IMR-90 (cell line): ENCODE measurements around the gene ADGRV1. TPM values are rescaled to one million over a fixed set of nuclear protein-coding genes. Genes with fewer than 3 reads are reported as not detected.

Experiments used
- ATAC-seq: fragments of 200-7000 bp; cut with Tn5 transposase; 2 replicates; pipeline ENCODE4 v1.9.1; 2020; ENCODE audit warnings: low read depth, mild to moderate bottlenecking, moderate library complexity
- BruUV-seq: library from RNA; stranded (reverse); fragments of 400-500 nt; replicated peaks from 2 replicates; lab custom pipeline; 2021; lab: Mats Ljungman, UMichigan
- CTCF ChIA-PET: fragments of 300-600 bp; formaldehyde crosslinking; extraction: SDS; loops from one replicate; lab custom pipeline; 2021; ENCODE audit warnings: antibody characterized with exemption; lab: Yijun Ruan, JAX
- POLR2A ChIA-PET: fragments of 300-600 bp; sonication (Branson Sonifier 250); formaldehyde crosslinking; loops from one replicate; lab custom pipeline; 2022; ENCODE audit warnings: antibody characterized with exemption; ENCODE audit not compliant: unreplicated experiment; lab: Charles Lee
- DNase-seq: peaks from one replicate; pipeline ENCODE4 v3.0.0; 2013
- H2AFZ ChIP-seq: replicated peaks from 2 replicates; pipeline ENCODE3; 2013; ENCODE audit warnings: low read length, mild to moderate bottlenecking; ENCODE audit not compliant: poor library complexity
- H2AK5ac ChIP-seq: 2 replicates; pipeline ENCODE4 v1.6.1; 2013; ENCODE audit warnings: low read depth, low read length, inconsistent platforms
- H2AK9ac ChIP-seq: replicated peaks from 2 replicates; pipeline ENCODE3; 2013; ENCODE audit warnings: mild to moderate bottlenecking, low read depth, low read length, moderate library complexity; ENCODE audit not compliant: poor library complexity
- H2BK120ac ChIP-seq: 2 replicates; pipeline ENCODE4 v1.6.1; 2013; ENCODE audit warnings: low read depth, low read length, inconsistent platforms
- H2BK15ac ChIP-seq: 3 replicates; pipeline ENCODE4 v1.6.1; 2013; ENCODE audit warnings: low read depth, low read length, inconsistent platforms
- H2BK20ac ChIP-seq: 2 replicates; pipeline ENCODE4 v1.6.1; 2013; ENCODE audit warnings: low read depth, mild to moderate bottlenecking, inconsistent platforms, low read length, moderate library complexity
- H2BK5ac ChIP-seq: 2 replicates; pipeline ENCODE4 v1.6.1; 2013; ENCODE audit warnings: mild to moderate bottlenecking, low read depth, low read length, inconsistent platforms; ENCODE audit not compliant: poor library complexity, severe bottlenecking
- H3K14ac ChIP-seq: replicated peaks from 2 replicates; pipeline ENCODE4 v1.6.1; 2013; ENCODE audit warnings: low read depth, low read length, inconsistent platforms
- H3K18ac ChIP-seq: 2 replicates; pipeline ENCODE4 v1.6.1; 2013; ENCODE audit warnings: low read depth, low read length, control low read depth
- H3K23ac ChIP-seq: 2 replicates; pipeline ENCODE4 v1.6.1; 2013; ENCODE audit warnings: low read depth, low read length, inconsistent platforms
- H3K27ac ChIP-seq: 2 replicates; pipeline ENCODE4 v1.5.1; 2013; ENCODE audit warnings: mild to moderate bottlenecking, control low read depth, low read length; ENCODE audit not compliant: insufficient read depth
- H3K27me3 ChIP-seq: 2 replicates; pipeline ENCODE4 v1.6.1; 2013; ENCODE audit warnings: low read length; ENCODE audit not compliant: control insufficient read depth, insufficient read depth
- H3K36me3 ChIP-seq: 2 replicates; pipeline ENCODE4 v1.6.1; 2013; ENCODE audit warnings: low read length, mixed read lengths; ENCODE audit not compliant: control insufficient read depth, insufficient read depth
- H3K4ac ChIP-seq: 2 replicates; pipeline ENCODE4 v1.6.1; 2013; ENCODE audit warnings: low read depth, low read length, inconsistent platforms
- H3K4me1 ChIP-seq: 2 replicates; pipeline ENCODE4 v1.6.1; 2013; ENCODE audit warnings: low read length, mixed read lengths; ENCODE audit not compliant: control insufficient read depth, insufficient read depth
- H3K4me2 ChIP-seq: 2 replicates; pipeline ENCODE4 v1.6.1; 2013; ENCODE audit warnings: low read depth, mild to moderate bottlenecking, control low read depth, low read length, moderate library complexity
- H3K4me3 ChIP-seq: 2 replicates; pipeline ENCODE4 v1.5.1; 2013; ENCODE audit warnings: low read depth, mild to moderate bottlenecking, control low read depth, low read length, moderate library complexity; ENCODE audit not compliant: insufficient read depth
- H3K56ac ChIP-seq: 2 replicates; pipeline ENCODE4 v1.6.1; 2013; ENCODE audit warnings: low read length, inconsistent platforms; ENCODE audit not compliant: insufficient read depth; ENCODE audit errors: extremely low read depth
- H3K79me1 ChIP-seq, 2 experiments: 2 replicates each; pipeline ENCODE4 v1.6.1; 2013; ENCODE audit warnings: low read length in 2 of 2, inconsistent platforms in 1 of 2, low read depth in 1 of 2
- H3K9ac ChIP-seq: 2 replicates; pipeline ENCODE4 v1.6.1; 2013; ENCODE audit warnings: low read depth, low read length, control low read depth
- H3K9me1 ChIP-seq: 2 replicates; pipeline ENCODE4 v1.6.1; 2013; ENCODE audit warnings: low read length, inconsistent platforms; ENCODE audit not compliant: insufficient read depth
- H3K9me3 ChIP-seq: 2 replicates; pipeline ENCODE4 v1.6.1; 2013; ENCODE audit warnings: low read length; ENCODE audit not compliant: control insufficient read depth, insufficient read depth
- H4K20me1 ChIP-seq: 2 replicates; pipeline ENCODE4 v1.6.1; 2013; ENCODE audit warnings: low read length, inconsistent platforms; ENCODE audit not compliant: insufficient read depth
- H4K5ac ChIP-seq: 2 replicates; pipeline ENCODE4 v1.6.1; 2013; ENCODE audit warnings: mild to moderate bottlenecking, low read depth, low read length, control low read depth
- H4K8ac ChIP-seq, 2 experiments: 2 replicates each; pipeline ENCODE4 v1.6.1; 2013; ENCODE audit warnings: low read depth in 2 of 2, low read length in 2 of 2, control low read depth in 1 of 2, inconsistent platforms in 1 of 2
- H4K91ac ChIP-seq: 2 replicates; pipeline ENCODE4 v1.6.1; 2013; ENCODE audit warnings: low read depth, low read length, inconsistent platforms; ENCODE audit not compliant: insufficient read depth
- BHLHE40 ChIP-seq: fragments of 150-350 bp; IDR thresholded peaks from 2 replicates; pipeline ENCODE4 v1.6.1; 2016; ENCODE audit warnings: mild to moderate bottlenecking, low read depth, low read length
- MAFK ChIP-seq: IDR thresholded peaks from 2 replicates; pipeline ENCODE4 v1.6.1; 2012; ENCODE audit warnings: low read depth, low read length, improper control_type of control experiment
- NFE2L2 ChIP-seq: fragments of 150-350 bp; IDR thresholded peaks from 2 replicates; pipeline ENCODE4 v1.6.1; 2016; ENCODE audit warnings: low read depth, mild to moderate bottlenecking, low read length
- RFX5 ChIP-seq: IDR thresholded peaks from 2 replicates; pipeline ENCODE4 v1.8.0; 2012; ENCODE audit warnings: low read depth, mild to moderate bottlenecking, low read length, moderate library complexity
- dilution Hi-C: fragments of 300-500 bp; cut with HindIII; formaldehyde crosslinking; loops from one replicate; pipeline ENCODE4 v1.14.3; 2018; ENCODE audit warnings: low sequenced_read_pairs; ENCODE audit not compliant: unreplicated experiment
- in situ Hi-C: fragments of 300-500 bp; cut with MboI; formaldehyde crosslinking; loops from 3 replicates; pipeline ENCODE4 v1.14.3; 2019; ENCODE audit warnings: low sequenced_read_pairs, inconsistent platforms, mixed read lengths
- intact Hi-C: fragments of 100-400 bp; cut with micrococcal nuclease; formaldehyde crosslinking; loops from 2 replicates; pipeline ENCODE4 v1.10.0; 2022
- polyA plus RNA-seq, 3 experiments: library from polyadenylated mRNA; depleted of rRNA; stranded (reverse); fragments of >200 nt; gene quantifications; 2 replicates each; pipeline ENCODE4 v1.2.3, GENCODE V29; 2012; ENCODE audit warnings: low replicate concordance in 1 of 3
- total RNA-seq: library from RNA; depleted of rRNA; stranded (reverse); fragments of >200 nt; gene quantifications from 2 replicates; pipeline ENCODE4 v1.2.3, GENCODE V29; 2012

Gene ADGRV1
- total and polyA plus RNA-seq, 2 of the 4 experiments (the other 2 are of a cell fraction): under 0.01 TPM; not detected in 1

- dilution Hi-C loops: no loop called here
- Histone ChIP-seq H3K4me1 (no peaks in the 10 kb centered on the region), H4K8ac (no peak overlapping the region), H4K20me1 (no peaks in the 10 kb centered on the region), H3K79me1 (no peaks in the 10 kb centered on the region), H3K4me2 (no peak overlapping the region), H3K27ac (no peak overlapping the region), H2BK20ac (no peak overlapping the region), H3K18ac (no peak overlapping the region), H4K5ac (no peak overlapping the region), H3K4me3 (no peak overlapping the region), H2AFZ (no peak overlapping the region), H3K56ac (no peak overlapping the region), H2BK5ac (no peak overlapping the region), H2BK120ac (no peak overlapping the region), H3K4ac (no peak overlapping the region), H2AK5ac (no peak overlapping the region), H3K14ac (no peak overlapping the region), H3K27me3 (peaks cover 23% of the 10 kb centered on the region), H2BK15ac (no peak overlapping the region), H3K23ac (no peak overlapping the region), H3K9me1 (no peaks in the 10 kb centered on the region), H3K9ac (no peak overlapping the region), H3K9me3 (no peaks in the 10 kb centered on the region), H4K91ac (no peak overlapping the region), H3K36me3 (no peaks in the 10 kb centered on the region), H2AK9ac (no peak overlapping the region)
- in situ Hi-C loops: no loop called here
- TF ChIP-seq RFX5 (no peak), BHLHE40 (no peak), MAFK (no peak), NFE2L2 (no peak)
- DNase-seq: no peak
- no TSS peak for BruUV-seq
- ChIA-PET POLR2A (no interaction called here), CTCF (no interaction called here)
- intact Hi-C loops: no loop called here
- ATAC-seq: no peak
These were observed 4.9 kb upstream of the ADGRV1 start for GRCh38 chr5:90553711-90554110.
